Mucosa of descending colon (tissue), 3 donors: ENCODE measurements around the gene NIM1K. TPM values are rescaled to one million over a fixed set of nuclear protein-coding genes. Genes with fewer than 3 reads are reported as not detected.

Experiments
- ATAC-seq: fragments of 200-7000 bp; cut with Tn5 transposase; one replicate; pipeline ENCODE4 v1.9.1; 2020; ENCODE audit warnings: mild to moderate bottlenecking, moderate library complexity
- DNase-seq, 3 donors: peaks; one replicate each; pipeline ENCODE4 v3.0.0-alpha.2; 2020
- H3K36me3 ChIP-seq: fragments of 200-600 bp; one replicate; pipeline ENCODE4 v1.8.0; 2021; ENCODE audit warnings: low read depth, mild to moderate bottlenecking
- H3K4me1 ChIP-seq: fragments of 200-600 bp; one replicate; pipeline ENCODE4 v1.8.0; 2021; ENCODE audit warnings: low read depth, mild to moderate bottlenecking
- H3K4me3 ChIP-seq: fragments of 200-600 bp; one replicate; pipeline ENCODE4 v1.8.0; 2021; ENCODE audit warnings: mild to moderate bottlenecking
- H3K9me3 ChIP-seq: fragments of 200-600 bp; one replicate; pipeline ENCODE4 v1.8.0; 2021; ENCODE audit warnings: mild to moderate bottlenecking
- CTCF ChIP-seq: fragments of 200-600 bp; IDR thresholded peaks from one replicate; pipeline ENCODE4 v1.8.0; 2022; ENCODE audit warnings: antibody characterized with exemption, mild to moderate bottlenecking
- intact Hi-C, 2 donors: fragments of 100-400 bp; cut with DNase I in 1 of 2; cut with micrococcal nuclease in 1 of 2; formaldehyde crosslinking; loops; one replicate each; pipeline versions ENCODE4 v1.11.0 to v1.11.1; 2022; cut with DNase I, micrococcal nuclease
- total RNA-seq, 3 donors: library from RNA; stranded (reverse); fragmentation: NEBNext Ultra II Directional in 2 of 3; extraction: Animal tissue kit (Norgen Biotek cat#: 25700) in 2 of 3; gene quantifications; one replicate each; pipeline versions ENCODE4 v1.2.1 to v1.2.4, GENCODE V29; 2021 to 2023
- donor health status: DM: no; HTN: no; CAD: no; lungs with moderate emphysema.
- donor health status: DM: no; HTN: no; CAD: no.
- donor health status: DM: no; HTN: yes; CAD: no.

The NIM1K gene
- total RNA-seq, 3 donors from 2014 or later, result 0.20 to 1.5 (median 0.43) TPM

GRCh38 chr5:43274435-43275114 lies 82.5 kb downstream of the NIM1K start:
- no peak for TF ChIP-seq CTCF
- Histone ChIP-seq H3K4me1 (no peaks in the 10 kb centered on the region), H3K9me3 (no peaks in the 10 kb centered on the region), H3K36me3 (no peaks in the 10 kb centered on the region), H3K4me3 (no peak overlapping the region)
- no peak for DNase-seq
- intact Hi-C loops, result no loop called here
- ATAC-seq, result no peak

GRCh38 chr5:43275391-43275790 lies 83.4 kb downstream of the NIM1K start:
- no peak for DNase-seq
- no peak for ATAC-seq

GRCh38 chr5:43279548-43280274 lies 87.7 kb downstream of the NIM1K start:
- H3K4me3 ChIP-seq, result no peak overlapping the region
- no peaks in the 10 kb centered on the region for H3K9me3 ChIP-seq
- H3K4me1 ChIP-seq, result no peaks in the 10 kb centered on the region
- no peak for TF ChIP-seq CTCF
- DNase-seq (no peak), ATAC-seq (no peak)
- intact Hi-C loops, result no loop called here
- H3K36me3 ChIP-seq, result no peaks in the 10 kb centered on the region

More at GRCh38 chr5:43275391-43275790, 83.4 kb downstream of the NIM1K start:
- H3K4me1 ChIP-seq, result no peaks in the 10 kb centered on the region
- no peak for TF ChIP-seq CTCF
- H3K4me3 ChIP-seq, result no peak overlapping the region
- no peaks in the 10 kb centered on the region for H3K36me3 ChIP-seq
- intact Hi-C loops, result no loop called here
- no peaks in the 10 kb centered on the region for H3K9me3 ChIP-seq

- intact Hi-C loops, result no loop called here
- H3K9me3 ChIP-seq, result no peaks in the 10 kb centered on the region
- H3K4me1 ChIP-seq, result no peaks in the 10 kb centered on the region
- no peak for DNase-seq
- H3K36me3 ChIP-seq, result no peaks in the 10 kb centered on the region
- ATAC-seq, result no peak
- no peak overlapping the region for H3K4me3 ChIP-seq
- no peak for TF ChIP-seq CTCF
These were observed 90.0 kb downstream of the NIM1K start for GRCh38 chr5:43281840-43282658.

GRCh38 chr5:43286623-43287022 lies 94.6 kb downstream of the NIM1K start:
- no peak for DNase-seq
- intact Hi-C loops, result no loop called here

More at GRCh38 chr5:43286623-43287022, 94.6 kb downstream of the NIM1K start:
- no peak for TF ChIP-seq CTCF
- no peaks in the 10 kb centered on the region for H3K36me3 ChIP-seq
- ATAC-seq, result peak; percentile 29
- no peak overlapping the region for H3K4me3 ChIP-seq
- no peaks in the 10 kb centered on the region for H3K4me1 ChIP-seq
- no peaks in the 10 kb centered on the region for H3K9me3 ChIP-seq
